B cell (primary cell): ENCODE measurements around the gene CALN1. TPM values are rescaled to one million over a fixed set of nuclear protein-coding genes. Genes with fewer than 3 reads are reported as not detected.
A peak's percentile ranks its signal among the peaks of the same experiment; 100 is the strongest.

Source experiments
- ATAC-seq: fragments of 200-7000 bp; cut with Tn5 transposase; one replicate; pipeline ENCODE4 v1.10.0; 2021; ENCODE audit warnings: low read depth, mild to moderate bottlenecking, moderate number of reproducible peaks, moderate library complexity
- CTCF ChIA-PET: fragments of 350-600 bp; sonication (Branson Sonifier 250); formaldehyde crosslinking; loops from one replicate; lab custom pipeline; 2021; ENCODE audit warnings: antibody characterized with exemption, inconsistent platforms; lab: Charles Lee
- POLR2A ChIA-PET: fragments of 350-600 bp; sonication (Branson Sonifier 250); formaldehyde crosslinking; loops from one replicate; lab custom pipeline; 2021; ENCODE audit warnings: antibody characterized with exemption; lab: Charles Lee
- DNase-seq: peaks from one replicate; pipeline ENCODE4 v3.0.0; 2013
- H2AFZ ChIP-seq: 2 replicates; pipeline ENCODE4 v1.6.1; 2012; ENCODE audit warnings: mild to moderate bottlenecking, low read depth, low read length; ENCODE audit not compliant: insufficient read depth, poor library complexity, severe bottlenecking
- H3K27ac ChIP-seq, 2 donors: 1 replicate in 1 of 2; 2 replicates in 1 of 2; pipeline ENCODE4 v1.5.1; 2012 to 2013; ENCODE audit warnings: low read length in 2 of 2, mild to moderate bottlenecking in 2 of 2, moderate library complexity in 1 of 2
- H3K27me3 ChIP-seq, 4 experiments: fragments of 200-600 bp in 1 of 4; sonication (generic) in 1 of 4; replicated peaks in 1 of 4; 1 replicate in 2 of 4; 2 replicates in 2 of 4; pipeline versions ENCODE4 v1.6.1 to v1.7.0; 2013 to 2016; ENCODE audit warnings: low read length in 3 of 4, mild to moderate bottlenecking in 2 of 4, mixed read lengths in 1 of 4, moderate library complexity in 1 of 4; ENCODE audit not compliant: insufficient read depth in 4 of 4, control insufficient read depth in 3 of 4; ENCODE audit errors: control extremely low read depth in 1 of 4
- H3K36me3 ChIP-seq, 2 experiments: replicated peaks in 1 of 2; 1 replicate in 1 of 2; 2 replicates in 1 of 2; pipeline versions ENCODE4 v1.6.1 to v1.7.1; 2013; ENCODE audit warnings: low read length in 1 of 2; ENCODE audit not compliant: insufficient read depth in 2 of 2, control insufficient read depth in 1 of 2; ENCODE audit errors: control extremely low read depth in 1 of 2, extremely low read depth in 1 of 2
- H3K4me1 ChIP-seq, 2 donors: fragments of 200-600 bp in 1 of 2; sonication (generic) in 1 of 2; 1 replicate in 1 of 2; 2 replicates in 1 of 2; pipeline versions ENCODE4 v1.5.1 to v1.6.1; 2013 to 2017; ENCODE audit warnings: low read length in 2 of 2; ENCODE audit not compliant: control insufficient read depth in 2 of 2, insufficient read depth in 2 of 2
- H3K4me2 ChIP-seq: replicated peaks from 2 replicates; pipeline ENCODE3; 2012; ENCODE audit warnings: mild to moderate bottlenecking, low read depth, low read length; ENCODE audit not compliant: poor library complexity, severe bottlenecking
- H3K4me3 ChIP-seq, 5 experiments: fragments of 200-600 bp in 1 of 5; sonication (generic) in 1 of 5; 1 replicate in 3 of 5; 2 replicates in 2 of 5; pipeline versions ENCODE4 v1.5.1 to v1.7.0; 2011 to 2016; ENCODE audit warnings: low read length in 4 of 5, mild to moderate bottlenecking in 4 of 5, low read depth in 2 of 5, control low read depth in 1 of 5, moderate library complexity in 1 of 5; ENCODE audit not compliant: insufficient read depth in 1 of 5; ENCODE audit errors: control extremely low read depth in 1 of 5, extremely low read depth in 1 of 5
- H3K79me2 ChIP-seq: fragments of 200-600 bp; sonication (generic); one replicate; pipeline ENCODE4 v1.6.0; 2016; ENCODE audit warnings: low read length; ENCODE audit not compliant: control insufficient read depth, insufficient read depth
- H3K9ac ChIP-seq: fragments of 200-600 bp; sonication (generic); 2 replicates; pipeline ENCODE4 v1.6.1; 2017; ENCODE audit warnings: mild to moderate bottlenecking, low read length, moderate library complexity
- H3K9me3 ChIP-seq, 3 donors: one replicate each; pipeline versions ENCODE4 v1.6.1 to v1.7.1; 2013; ENCODE audit warnings: low read length in 2 of 3; ENCODE audit not compliant: control insufficient read depth in 2 of 3, insufficient read depth in 1 of 3; ENCODE audit errors: control extremely low read depth in 1 of 3
- H4K20me1 ChIP-seq: 2 replicates; pipeline ENCODE4 v1.6.0; 2012; ENCODE audit warnings: mild to moderate bottlenecking, low read length; ENCODE audit not compliant: insufficient read depth, control insufficient read depth, poor library complexity, severe bottlenecking
- H3K27ac Mint-ChIP-seq: one replicate; pipeline ENCODE4 v1.8.0; 2021; ENCODE audit warnings: mixed read lengths
- H3K27me3 Mint-ChIP-seq: one replicate; pipeline ENCODE4 v1.8.0; 2021; ENCODE audit warnings: mixed read lengths
- H3K4me1 Mint-ChIP-seq: one replicate; pipeline ENCODE4 v1.8.0; 2021; ENCODE audit warnings: mixed read lengths
- H3K4me3 Mint-ChIP-seq: one replicate; pipeline ENCODE4 v1.8.0; 2021; ENCODE audit warnings: mixed read lengths
- H3K9me3 Mint-ChIP-seq: one replicate; pipeline ENCODE4 v1.8.0; 2022; ENCODE audit warnings: mixed read lengths; ENCODE audit not compliant: insufficient read depth
- CTCF ChIP-seq: fragments of 200-600 bp; IDR thresholded peaks from one replicate; pipeline ENCODE4 v1.8.0; 2022; ENCODE audit warnings: antibody characterized with exemption, mild to moderate bottlenecking
- EZH2 ChIP-seq: IDR thresholded peaks from 2 replicates; pipeline ENCODE4 v1.6.1; 2012; ENCODE audit warnings: borderline replicate concordance, low read depth, mild to moderate bottlenecking, moderate library complexity, low read length; ENCODE audit not compliant: insufficient read depth, poor library complexity, severe bottlenecking
- WGBS: methylation state at CpG from one replicate; pipeline ENCODE4 v1.1.5; 2013; ENCODE audit warnings: missing lambda C conversion rate; ENCODE audit not compliant: insufficient coverage; 5-methylcytosine and 5-hydroxymethylcytosine counted together
- intact Hi-C: fragments of 100-400 bp; cut with micrococcal nuclease; formaldehyde crosslinking; loops from one replicate; pipeline ENCODE4 v1.10.0; 2022
- polyA plus RNA-seq: library from polyadenylated mRNA; depleted of rRNA; stranded (reverse); fragments of >200 nt; gene quantifications from 2 replicates; pipeline ENCODE4 v1.2.3, GENCODE V29; 2012
- total RNA-seq, 2 donors: library from RNA; stranded (reverse); fragments of 120-200 nt in 1 of 2; gene quantifications; 1 replicate in 1 of 2; 2 replicates in 1 of 2; pipeline versions ENCODE4 v1.2.3 to v1.2.4, GENCODE V29; 2013 to 2022

Gene CALN1
- total and polyA plus RNA-seq, 2 donors (not counting 1 experiment from before 2014, with no cell fraction given) = not detected

- no peaks in the 10 kb centered on the region for H3K36me3 ChIP-seq
- TF ChIP-seq CTCF = no peak
- TF ChIP-seq EZH2 = no peak
- H3K4me1 ChIP-seq = no peaks in the 10 kb centered on the region
- 68% methylated on average over 6 of the region's 7 CpGs for WGBS
- no peak overlapping the region for H3K9ac ChIP-seq
- ChIA-PET CTCF (no interaction called here), POLR2A (no interaction called here)
- H4K20me1 ChIP-seq = no peaks in the 10 kb centered on the region
- H3K4me2 ChIP-seq = no peak overlapping the region
- no peak overlapping the region for H3K27ac ChIP-seq
- no peaks in the 10 kb centered on the region for H3K79me2 ChIP-seq
- Mint-ChIP-seq H3K27ac (no peak overlapping the region), H3K4me1 (no peaks in the 10 kb centered on the region), H3K4me3 (no peak overlapping the region), H3K27me3 (no peaks in the 10 kb centered on the region), H3K9me3 (peaks cover 14% of the 10 kb centered on the region)
- intact Hi-C loops = no loop called here
- no peak overlapping the region for H3K4me3 ChIP-seq
- ATAC-seq = no peak
- H2AFZ ChIP-seq = peak overlapping the region; percentile 9
- H3K27me3 ChIP-seq = no peaks in the 10 kb centered on the region
- DNase-seq = no peak
- peaks cover 0 to 18% (median 4%) of the 10 kb centered on the region in 3 donors for H3K9me3 ChIP-seq
Observed at GRCh38 chr7:71886046-71886445, 526.1 kb downstream of the CALN1 start.

- TF ChIP-seq EZH2 (no peak), CTCF (no peak)
- H3K4me3 ChIP-seq = no peak overlapping the region
- peaks cover 14% of the 10 kb centered on the region for H3K9me3 Mint-ChIP-seq
- no peak overlapping the region for H3K9ac ChIP-seq
- intact Hi-C loops = no loop called here
- no peak overlapping the region for H3K4me2 ChIP-seq
- ATAC-seq (no peak), DNase-seq (no peak)
- no peak overlapping the region for H3K4me3 Mint-ChIP-seq
- H3K27ac ChIP-seq = no peak overlapping the region
- H4K20me1 ChIP-seq = no peaks in the 10 kb centered on the region
- H3K4me1 ChIP-seq = no peaks in the 10 kb centered on the region
- H3K79me2 ChIP-seq = no peaks in the 10 kb centered on the region
- no peaks in the 10 kb centered on the region for H3K27me3 ChIP-seq
- H3K27ac Mint-ChIP-seq = no peak overlapping the region
- WGBS = 33% methylated on average over 3 of the region's 5 CpGs
- H2AFZ ChIP-seq = peak overlapping the region; percentile 9
- ChIA-PET POLR2A (no interaction called here), CTCF (no interaction called here)
- H3K27me3 Mint-ChIP-seq = no peaks in the 10 kb centered on the region
- H3K9me3 ChIP-seq = peaks cover 0 to 18% (median 4%) of the 10 kb centered on the region in 3 donors
- H3K4me1 Mint-ChIP-seq = no peaks in the 10 kb centered on the region
- no peaks in the 10 kb centered on the region for H3K36me3 ChIP-seq
Observed at GRCh38 chr7:71885487-71885886, 526.7 kb downstream of the CALN1 start.
